Measurements from ENCODE around the gene NEUROG1.

Gene NEUROG1

DNA sequence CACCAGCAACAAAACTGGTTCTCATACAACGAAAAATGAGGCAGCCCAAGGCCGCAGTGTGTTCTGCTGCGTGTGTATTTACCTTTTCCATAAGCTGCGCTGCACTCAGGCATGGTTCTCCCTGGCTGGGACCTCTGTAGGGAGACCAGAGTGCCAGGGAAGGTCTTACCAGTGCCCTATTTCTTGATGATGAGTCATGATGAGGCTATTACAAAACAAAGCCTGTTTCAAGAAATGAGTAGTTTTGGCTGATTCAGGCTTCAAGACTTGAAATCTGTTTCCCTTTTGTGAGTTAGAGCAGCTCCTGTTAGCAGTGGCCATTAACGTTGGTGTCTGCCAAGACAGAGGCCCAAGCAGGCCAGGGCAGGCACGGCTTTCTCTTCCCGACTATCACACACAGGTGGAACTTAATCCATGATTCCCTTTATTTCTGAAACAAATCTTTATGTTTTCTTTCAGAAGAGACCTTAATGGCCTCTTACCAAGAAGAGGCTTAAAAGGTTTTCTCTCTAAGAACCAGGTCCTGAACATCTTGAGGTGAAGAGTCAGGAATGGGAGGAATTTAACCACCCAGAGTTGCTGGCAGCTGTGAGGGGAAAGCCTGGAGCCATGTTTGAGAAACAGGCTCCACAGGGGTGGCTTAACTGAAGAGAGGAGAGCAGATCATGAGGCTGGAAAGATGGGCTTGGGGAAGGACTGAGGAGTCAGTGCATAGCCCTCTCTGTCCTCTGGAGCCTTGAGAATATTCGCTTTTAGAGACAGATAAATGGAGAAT lies 42.2 kb downstream of the NEUROG1 start:
- DNase-seq (ENCODE audit: low read depth in 3 of 3), result no peak

DNA sequence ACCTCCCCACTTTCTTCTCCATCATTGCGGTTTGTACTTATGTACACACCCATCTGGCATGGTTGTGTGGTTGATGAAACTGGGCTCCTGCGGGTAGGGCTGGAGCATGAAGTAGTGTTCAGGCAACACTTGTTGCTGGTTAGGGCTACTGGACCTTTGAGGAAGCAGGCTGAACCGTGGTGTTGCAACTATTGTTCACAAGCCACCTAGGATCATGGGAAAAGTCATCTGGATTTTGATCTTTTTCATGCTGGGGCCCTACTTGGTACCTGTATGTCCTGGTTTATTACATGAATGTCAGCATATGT lies 43.5 kb downstream of the NEUROG1 start:
- no peak for DNase-seq (ENCODE audit: low read depth in 3 of 3)

DNA sequence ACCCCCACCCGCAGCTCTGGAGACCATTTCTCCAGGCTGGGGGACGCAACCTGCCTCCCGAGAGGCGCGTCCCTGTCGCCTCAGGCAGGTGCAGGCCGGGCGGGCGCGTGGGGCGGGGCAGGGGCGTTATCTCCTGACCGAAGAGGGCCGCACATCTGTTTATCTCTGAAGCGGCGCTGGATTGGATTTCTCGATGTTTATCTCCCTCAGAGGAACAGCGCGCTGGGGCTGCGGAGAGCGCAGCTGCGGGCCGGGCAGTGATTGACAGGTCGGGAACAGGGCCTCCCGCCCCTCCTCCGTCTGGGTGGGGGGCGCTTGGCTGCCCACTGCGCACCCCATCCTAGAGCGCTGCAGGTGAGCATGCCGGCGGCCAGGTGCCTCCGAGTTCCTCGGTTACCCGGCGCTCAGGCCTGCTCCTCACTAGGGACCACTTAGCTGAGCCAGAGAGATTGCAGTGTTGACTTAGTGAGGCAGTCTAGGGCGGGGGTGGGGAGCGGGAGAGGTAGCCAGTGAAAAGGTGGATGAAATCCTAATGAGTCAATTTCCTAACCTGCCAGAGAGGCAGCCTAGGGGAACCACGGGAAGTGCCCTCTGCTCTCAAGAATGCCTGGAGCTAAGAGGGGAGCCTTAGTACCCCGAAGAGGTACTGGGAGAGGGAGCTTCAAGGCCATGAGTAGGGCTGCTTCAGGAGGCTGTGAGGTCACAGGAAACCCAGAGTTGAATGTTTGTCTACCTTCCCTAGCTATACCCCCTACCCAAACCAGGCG lies 44.0 kb downstream of the NEUROG1 start:
- DNase-seq (ENCODE audit: low read depth in 3 of 3), result no peak

DNA sequence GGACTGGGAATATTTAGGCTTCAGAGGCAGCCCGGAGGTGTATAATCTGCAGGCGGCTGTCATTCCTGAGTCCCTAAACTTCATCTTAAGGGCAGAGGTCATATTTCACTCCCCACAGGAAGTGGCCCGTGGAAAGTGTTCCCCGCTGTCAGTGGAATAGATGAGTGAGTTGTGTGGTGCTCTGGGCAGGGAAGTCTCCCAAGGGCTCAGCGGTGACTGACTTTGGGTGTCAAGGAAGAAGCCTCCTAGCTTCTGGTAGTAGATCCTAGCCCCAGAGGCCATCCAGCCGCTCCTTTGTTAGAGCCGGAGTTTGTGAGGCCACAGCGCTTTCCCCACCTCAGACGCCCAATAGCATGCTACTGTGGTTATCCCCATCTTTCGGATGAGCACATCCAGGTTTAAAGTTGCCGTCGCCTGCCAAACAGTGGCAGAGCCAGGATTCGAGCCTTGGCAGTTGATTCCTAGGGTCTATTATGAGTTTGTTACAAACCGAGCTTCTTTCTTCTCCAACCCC lies 44.7 kb downstream of the NEUROG1 start:
- DNase-seq (ENCODE audit: low read depth in 3 of 3), result no peak

DNA sequence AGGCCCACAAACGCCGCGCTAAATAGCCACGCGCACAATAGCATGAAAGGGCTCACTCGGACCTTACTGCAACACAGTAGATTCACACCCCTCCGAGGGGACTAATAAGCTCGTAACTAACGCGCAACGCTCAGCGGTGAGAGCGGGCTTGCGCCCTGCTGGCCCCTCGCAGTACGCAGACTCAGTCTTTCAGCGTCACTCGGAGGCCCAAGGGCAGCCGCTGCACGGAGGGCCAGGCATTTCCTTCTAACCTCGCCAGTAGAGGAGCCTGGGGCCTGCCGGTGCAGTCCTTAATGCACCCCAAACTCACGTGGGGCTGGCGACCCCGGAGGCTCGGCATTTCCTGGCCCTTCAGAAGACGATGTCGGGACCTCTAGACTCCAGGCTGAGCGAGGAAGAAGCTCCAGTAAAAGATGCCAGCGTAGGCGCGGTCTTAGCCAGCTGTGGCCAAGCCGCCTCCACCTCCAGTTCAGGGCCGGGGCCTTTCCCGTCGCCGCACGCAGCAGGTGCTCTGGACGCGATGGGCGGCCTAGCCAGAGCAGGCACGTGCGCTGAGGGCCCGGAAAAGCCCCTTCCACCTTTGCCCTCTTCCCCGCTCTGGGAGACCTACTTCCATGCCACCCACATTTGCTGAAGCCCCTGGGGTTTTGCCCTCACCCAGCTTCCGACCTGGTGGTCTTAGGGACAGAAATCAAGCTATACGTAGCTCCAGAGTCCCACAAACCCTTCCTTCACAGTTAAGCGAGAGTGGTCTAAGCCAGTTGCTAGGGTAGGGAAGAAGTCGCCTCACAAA lies 45.3 kb downstream of the NEUROG1 start:
- no peak for DNase-seq (ENCODE audit: low read depth in 3 of 3)

DNA sequence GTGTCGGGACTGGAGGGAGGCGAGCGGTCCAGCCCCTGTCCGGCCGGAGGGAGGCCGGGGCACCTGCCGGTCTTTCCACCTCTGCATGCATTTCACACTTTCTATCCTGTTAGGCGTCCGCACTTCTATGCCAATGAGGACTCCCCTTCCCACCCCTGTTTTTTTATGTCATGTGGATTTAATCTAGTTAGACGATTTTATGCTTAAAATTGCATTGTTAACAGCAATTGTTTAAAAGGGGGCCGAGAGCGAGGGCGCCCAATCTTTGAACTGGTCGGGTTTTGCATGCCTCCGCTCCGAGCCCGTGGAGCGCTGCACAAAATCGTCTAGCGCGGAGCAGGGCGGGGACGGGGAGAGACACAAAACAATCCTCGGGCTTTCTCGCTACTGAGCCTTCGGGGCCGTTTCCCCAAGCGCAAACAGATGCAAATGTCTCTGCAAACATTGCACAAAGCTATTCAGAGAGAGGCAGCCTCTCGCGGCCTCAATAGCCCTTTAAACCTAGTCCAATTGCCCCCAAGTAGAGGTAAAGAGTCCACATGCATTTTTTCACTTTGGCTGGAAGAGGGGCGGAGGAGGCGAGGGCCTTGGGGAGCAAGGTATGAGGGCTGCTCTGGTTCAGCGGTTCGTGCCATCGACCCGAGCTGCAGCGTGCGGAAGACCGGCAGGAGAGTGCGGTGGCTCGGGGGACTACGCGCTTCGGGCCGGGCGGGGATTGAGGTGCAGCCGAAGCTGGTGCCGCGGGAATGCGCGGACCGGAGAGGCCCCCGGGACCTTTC lies 46.1 kb downstream of the NEUROG1 start:
- no peak for DNase-seq (ENCODE audit: low read depth in 3 of 3)

DNA sequence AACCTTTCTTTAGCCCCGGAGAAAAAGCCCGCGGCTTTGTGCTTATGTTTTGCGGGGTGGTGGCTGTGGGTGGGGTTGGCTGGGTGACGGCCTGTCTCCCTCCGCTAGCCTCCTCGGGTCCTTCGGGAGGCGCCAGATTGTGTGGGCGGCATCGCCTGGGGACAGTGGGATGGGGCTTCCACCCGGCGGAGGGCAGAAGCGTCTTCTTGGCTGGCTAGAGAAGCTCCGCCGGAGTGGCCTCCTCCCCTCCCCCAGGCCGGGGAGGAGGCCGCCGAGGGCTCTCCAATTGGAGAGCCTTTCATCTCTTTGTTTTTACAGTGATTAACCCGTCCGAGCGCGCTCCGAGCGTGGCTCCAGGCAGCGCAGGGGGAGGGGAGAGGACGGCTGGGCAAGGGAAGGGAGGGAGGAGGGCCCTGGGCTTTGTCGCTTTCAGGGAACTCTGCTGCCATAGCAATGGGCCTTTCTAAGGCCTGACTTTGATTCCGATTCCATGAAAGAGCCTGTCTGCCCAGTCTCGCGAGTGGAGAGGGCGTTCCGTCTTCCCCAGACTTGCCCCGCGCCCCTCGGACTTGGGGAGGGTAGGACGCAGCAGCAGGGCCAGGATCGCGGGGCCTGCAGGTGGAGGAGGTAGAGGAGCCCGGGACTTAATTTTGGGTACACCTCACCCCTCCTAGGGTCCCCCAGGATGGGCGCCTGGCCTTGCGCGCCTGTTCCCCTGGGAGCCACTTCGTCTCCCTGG lies 46.9 kb downstream of the NEUROG1 start:
- DNase-seq (ENCODE audit: low read depth in 3 of 3), result no peak

DNA sequence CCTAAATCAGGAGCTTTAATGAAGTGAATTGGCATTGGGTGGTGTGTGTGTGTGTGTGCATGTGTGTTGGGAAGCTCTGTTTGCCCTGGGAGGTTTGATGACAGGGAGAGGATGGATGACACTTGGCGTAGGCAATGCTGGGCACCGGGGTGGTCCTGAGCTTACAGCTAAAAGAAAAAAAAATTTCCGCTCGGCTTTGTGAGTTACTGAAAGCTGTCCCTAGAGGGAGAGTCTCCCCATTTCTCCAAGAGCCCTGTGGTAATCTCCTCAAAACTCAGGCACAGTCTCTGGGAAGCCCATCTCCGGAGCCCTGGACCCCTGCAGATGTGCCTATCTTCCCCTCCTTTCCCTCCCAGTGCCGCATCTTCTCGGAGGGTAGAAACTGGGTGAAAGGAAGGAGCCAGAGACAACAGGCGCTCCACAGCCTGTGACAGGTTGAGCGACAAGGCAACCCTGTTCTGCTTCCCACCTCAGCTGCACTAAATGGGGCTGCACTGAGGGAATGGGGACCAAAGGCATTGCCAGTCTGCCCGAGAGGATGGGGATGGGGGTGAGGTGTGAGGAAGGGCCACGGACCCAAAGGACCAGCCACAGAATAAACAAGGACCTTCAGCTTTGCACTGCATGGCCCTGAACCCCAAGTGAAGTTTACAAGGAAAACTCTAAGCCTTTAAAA lies 47.8 kb downstream of the NEUROG1 start:
- DNase-seq (ENCODE audit: low read depth in 3 of 3), result no peak

DNA sequence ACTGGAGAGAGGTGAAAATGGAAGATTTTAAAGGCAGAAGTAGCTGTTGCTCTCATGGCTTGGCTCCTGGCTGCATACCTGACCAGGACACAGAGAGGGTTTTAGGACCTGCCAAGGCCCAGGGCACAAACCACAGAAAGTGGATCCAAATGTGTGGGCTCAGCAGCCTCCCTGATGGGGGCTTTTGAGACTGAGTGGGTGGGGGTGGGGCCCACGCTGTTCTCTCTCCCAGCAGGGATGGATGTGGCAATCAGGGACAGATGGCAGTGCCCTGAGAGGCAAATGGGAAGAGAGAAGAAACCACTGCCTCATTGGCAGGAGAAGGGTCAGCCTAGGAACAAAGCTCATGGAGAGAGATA lies 48.7 kb downstream of the NEUROG1 start:
- no peak for DNase-seq (ENCODE audit: low read depth in 3 of 3)

DNA sequence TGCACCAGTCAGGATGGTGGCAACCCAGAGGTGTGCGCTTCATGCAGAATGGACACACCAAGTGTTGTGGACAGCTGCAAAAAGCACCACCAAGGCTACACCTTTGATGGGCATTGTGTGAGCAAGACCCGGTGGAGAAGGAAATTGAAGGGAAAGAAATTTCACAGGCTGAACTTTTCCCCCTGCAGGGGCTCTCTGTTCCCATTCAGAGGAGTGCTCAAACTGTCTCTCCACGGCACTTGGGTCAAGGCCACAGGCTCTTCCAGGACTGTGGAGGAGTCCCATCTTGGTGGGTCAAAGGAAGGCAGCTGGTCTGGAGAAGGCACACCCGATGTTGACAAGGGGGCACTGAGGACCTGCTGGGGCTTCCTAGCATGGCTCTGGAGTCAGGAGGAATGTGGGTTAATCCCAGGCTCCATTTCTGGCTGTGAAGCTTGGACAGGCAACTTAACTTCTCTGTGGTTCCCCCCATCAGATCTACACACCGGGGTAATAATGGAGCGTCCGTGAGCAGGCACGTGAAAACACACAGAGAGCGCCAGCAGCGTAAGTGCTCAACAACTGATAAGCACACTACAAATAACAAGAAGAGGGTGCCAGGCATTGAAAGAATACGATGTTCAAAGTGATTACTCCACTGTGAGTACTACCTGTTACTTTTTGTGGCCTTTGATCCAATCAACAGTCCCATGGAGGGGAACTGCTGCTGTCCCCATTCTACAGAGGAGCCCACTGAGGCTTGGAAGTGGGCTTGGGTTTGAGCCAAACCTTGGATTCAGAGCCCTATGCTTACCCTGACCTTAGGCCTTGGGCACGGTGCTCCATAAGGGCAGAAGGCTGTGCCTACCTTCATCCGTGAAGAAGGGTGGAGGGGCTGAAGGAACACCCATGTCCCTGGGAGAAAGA lies 49.4 kb downstream of the NEUROG1 start:
- no peak for DNase-seq (ENCODE audit: low read depth in 3 of 3)

DNA sequence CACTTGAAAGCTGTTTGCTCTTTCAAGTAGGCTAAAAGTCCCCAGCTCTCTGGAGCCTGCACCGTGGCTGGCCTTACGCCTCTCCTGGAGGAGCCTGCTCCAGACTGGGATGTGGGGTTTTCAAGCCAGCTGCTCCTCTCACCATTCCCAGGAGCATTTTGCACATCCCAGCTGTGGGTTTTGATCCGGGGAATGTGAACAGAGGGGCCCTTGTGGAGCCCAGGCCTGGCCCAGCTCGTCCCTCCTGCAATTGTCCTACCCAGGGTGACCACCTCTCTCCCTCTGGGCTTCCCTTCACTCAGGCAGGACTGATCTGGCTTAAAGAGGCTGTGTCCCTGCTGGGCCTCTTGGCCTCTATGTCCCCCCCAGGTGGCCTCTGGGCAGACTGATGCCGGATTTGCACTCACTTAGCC lies 51.1 kb downstream of the NEUROG1 start:
- no peak for DNase-seq (ENCODE audit: low read depth in 3 of 3)

All from stimulated activated CD4-positive, alpha-beta T cell treated with anti-CD3 and anti-CD28 coated beads, TNF-alpha, amount 100 ng/mL, for 48 hours (primary cell).